Activated naive CD8-positive, alpha-beta T cell treated with anti-CD3 and anti-CD28 coated beads for 36 hours (primary cell): ENCODE data around the gene PES1. TPM values are rescaled to one million over a fixed set of nuclear protein-coding genes. Genes with fewer than 3 reads are reported as not detected.
"Not testable (repeated sequence)": the region's sequence is repeated elsewhere in the genome, so short reads cannot be mapped to it uniquely, and the experiment has no call there.

ENCODE experiments used
- DNase-seq: peaks from one replicate; pipeline ENCODE4 v3.0.0; 2021
- H3K27ac Mint-ChIP-seq: one replicate; pipeline ENCODE4 v1.8.0; 2022; ENCODE audit warnings: mild to moderate bottlenecking, moderate library complexity, mixed read lengths
- H3K27me3 Mint-ChIP-seq: one replicate; pipeline ENCODE4 v1.8.0; 2022; ENCODE audit warnings: mild to moderate bottlenecking, mixed read lengths
- H3K36me3 Mint-ChIP-seq: one replicate; pipeline ENCODE4 v1.8.0; 2021; ENCODE audit warnings: mild to moderate bottlenecking, mixed read lengths
- H3K4me1 Mint-ChIP-seq: one replicate; pipeline ENCODE4 v1.8.0; 2021; ENCODE audit warnings: mixed read lengths
- H3K4me3 Mint-ChIP-seq: one replicate; pipeline ENCODE4 v1.8.0; 2022; ENCODE audit warnings: mild to moderate bottlenecking, moderate library complexity, mixed read lengths
- H3K9me3 Mint-ChIP-seq: one replicate; pipeline ENCODE4 v1.8.0; 2022; ENCODE audit warnings: mixed read lengths
- total RNA-seq, 2 experiments: library from RNA; stranded (reverse); gene quantifications; one replicate each; pipeline ENCODE4 v1.2.3, GENCODE V29; 2021

The PES1 gene
- total RNA-seq, 2 experiments from 2014 or later, result 196 to 199 TPM

DNA sequence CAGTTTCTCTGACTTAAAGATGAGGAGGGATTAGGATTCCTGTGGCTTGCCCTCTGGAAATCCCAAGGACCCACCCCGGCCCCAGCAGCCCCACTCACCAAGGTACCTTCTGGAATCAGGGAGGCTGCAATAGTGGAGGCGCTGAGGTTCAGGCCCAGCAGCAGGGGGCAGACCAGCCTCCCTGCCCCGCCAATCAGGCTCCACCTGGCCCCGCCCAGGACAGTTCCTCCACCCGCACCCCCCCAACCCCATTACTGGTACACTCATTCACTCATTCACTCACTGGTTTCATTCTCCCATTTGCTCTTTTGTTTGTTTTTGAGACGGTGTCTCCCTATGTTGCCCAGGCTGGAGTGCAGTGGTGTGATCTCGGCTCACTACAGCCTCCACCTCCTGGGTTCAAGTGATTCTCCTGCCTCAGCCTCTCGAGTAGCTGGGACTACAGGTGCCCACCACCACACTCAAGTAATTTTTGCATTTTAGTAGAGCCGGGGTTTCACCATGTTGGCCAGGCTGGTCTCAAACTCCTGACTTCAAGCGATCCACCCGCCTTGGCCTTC lies 31.0 kb downstream of the PES1 start:
- not testable (repeated sequence) for H3K36me3 Mint-ChIP-seq, H3K4me3 Mint-ChIP-seq, H3K27me3 Mint-ChIP-seq, H3K4me1 Mint-ChIP-seq, H3K9me3 Mint-ChIP-seq, H3K27ac Mint-ChIP-seq
- DNase-seq, result peak; percentile 12

DNA sequence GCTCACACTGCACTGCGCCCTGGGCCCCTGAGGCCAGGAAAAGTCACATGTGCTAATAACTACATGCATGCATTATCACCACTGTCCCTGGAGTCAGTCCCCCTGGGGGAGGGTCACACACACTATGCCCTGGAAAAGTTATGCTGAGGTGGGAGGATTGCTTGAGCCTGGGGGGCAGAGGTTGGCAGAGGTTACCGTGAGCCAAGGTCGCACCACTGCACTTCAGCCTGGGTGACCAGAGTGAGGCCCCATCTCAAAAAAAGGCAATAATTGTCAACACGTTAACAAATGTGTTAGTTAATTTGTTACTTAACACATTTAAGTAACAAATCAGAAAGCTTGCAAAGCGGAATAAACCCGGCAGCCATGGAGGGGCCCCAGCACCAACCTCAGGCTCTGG lies 31.8 kb downstream of the PES1 start:
- no peak for DNase-seq
- no peak overlapping the region for H3K4me3 Mint-ChIP-seq
- no peaks in the 10 kb centered on the region for H3K36me3 Mint-ChIP-seq
- no peak overlapping the region for H3K27ac Mint-ChIP-seq
- no peaks in the 10 kb centered on the region for H3K4me1 Mint-ChIP-seq
- no peaks in the 10 kb centered on the region for H3K9me3 Mint-ChIP-seq
- no peaks in the 10 kb centered on the region for H3K27me3 Mint-ChIP-seq

DNA sequence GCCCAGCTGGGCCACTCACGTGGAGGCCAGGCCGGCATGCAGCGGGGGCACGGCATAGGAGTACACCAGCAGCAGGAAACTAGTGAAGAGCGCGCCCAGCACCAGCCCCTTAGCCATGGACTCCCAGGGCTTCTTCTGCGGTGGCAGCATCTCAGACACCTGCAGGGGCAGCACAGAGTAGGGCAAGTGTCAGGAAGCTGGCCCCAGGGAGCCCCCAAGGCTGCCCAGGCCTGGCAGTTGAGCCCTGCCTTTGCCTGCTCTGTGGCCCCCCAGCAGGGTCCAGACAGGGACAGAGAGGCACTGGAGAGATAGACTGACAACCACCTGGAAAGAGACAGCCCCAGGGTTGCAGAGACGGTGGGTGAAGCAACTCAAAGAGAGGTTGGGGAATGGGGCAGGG lies 34.5 kb downstream of the PES1 start:
- Mint-ChIP-seq H3K27ac (no peak overlapping the region), H3K36me3 (no peaks in the 10 kb centered on the region), H3K4me3 (no peak overlapping the region), H3K4me1 (no peaks in the 10 kb centered on the region), H3K9me3 (no peaks in the 10 kb centered on the region), H3K27me3 (no peaks in the 10 kb centered on the region)
- DNase-seq, result no peak

DNA sequence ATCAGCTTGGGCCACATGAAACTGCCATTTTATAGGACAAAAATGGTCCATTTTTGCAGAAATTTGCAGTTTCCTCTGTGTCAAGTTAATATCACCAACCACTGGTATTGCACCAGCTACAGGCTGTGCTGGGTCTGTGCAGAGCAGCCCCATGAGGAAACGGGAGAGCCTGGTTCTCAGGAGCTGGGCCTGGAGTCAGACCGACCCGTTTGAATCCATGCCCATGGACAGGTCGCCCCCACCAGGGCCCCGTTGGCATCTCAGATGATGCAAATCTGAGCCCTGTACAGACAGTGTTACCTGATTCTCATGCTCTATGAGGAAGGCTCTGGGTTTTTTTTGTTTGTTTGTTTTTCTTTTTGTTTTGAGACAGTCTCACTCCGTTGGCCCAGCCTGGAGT lies 35.3 kb downstream of the PES1 start:
- Mint-ChIP-seq H3K27me3 (no peaks in the 10 kb centered on the region), H3K27ac (no peak overlapping the region), H3K9me3 (no peaks in the 10 kb centered on the region), H3K4me3 (no peak overlapping the region), H3K4me1 (no peaks in the 10 kb centered on the region), H3K36me3 (no peaks in the 10 kb centered on the region)
- no peak for DNase-seq

DNA sequence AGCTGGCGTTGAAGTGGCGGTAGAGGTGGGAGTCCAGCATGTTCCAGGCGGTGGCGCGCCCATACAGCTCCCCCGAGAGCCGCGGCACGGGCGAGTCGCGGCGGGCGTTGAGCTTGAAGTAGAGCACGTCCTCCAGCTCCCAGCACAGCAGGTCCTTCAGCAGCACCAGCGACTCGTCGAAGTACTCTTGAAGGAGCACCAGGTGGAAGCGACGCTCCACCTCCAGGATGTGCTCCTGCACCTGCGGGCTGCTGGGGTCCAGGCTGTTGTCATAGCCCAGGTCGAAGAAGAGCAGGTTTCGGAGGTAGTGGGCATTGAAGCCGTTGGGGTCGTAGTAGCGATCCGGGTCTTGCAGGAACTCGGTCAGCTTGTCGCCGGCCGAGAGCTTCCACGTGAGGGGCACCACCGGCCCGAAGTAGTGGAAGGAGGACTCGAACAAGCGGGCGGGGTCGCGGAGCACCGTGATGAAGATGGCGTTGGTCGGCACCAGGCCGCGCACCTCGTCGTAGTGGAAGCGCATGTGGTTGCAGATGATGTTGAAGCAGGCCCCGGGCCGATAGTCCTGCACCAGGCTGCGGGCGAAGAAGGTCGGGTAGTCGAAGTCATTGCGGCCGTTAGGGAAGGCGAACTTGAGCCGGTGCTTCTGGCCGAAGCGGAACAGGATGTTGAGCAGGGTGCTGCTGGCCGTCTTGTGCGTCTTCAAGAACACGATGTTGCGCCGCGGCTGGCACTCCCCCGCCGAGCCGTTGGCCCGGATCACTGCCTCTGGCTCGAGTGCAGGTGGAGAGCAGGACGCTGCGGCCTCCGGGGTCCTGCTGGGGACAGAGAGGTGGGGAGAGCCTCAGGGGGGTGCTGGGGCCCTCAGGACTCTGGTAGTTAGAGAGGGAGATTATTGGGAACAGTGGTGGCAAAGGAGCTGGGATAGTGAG lies 36.2 kb downstream of the PES1 start:
- no peak for DNase-seq
- no peaks in the 10 kb centered on the region for H3K36me3 Mint-ChIP-seq
- H3K27me3 Mint-ChIP-seq, result no peaks in the 10 kb centered on the region
- no peaks in the 10 kb centered on the region for H3K4me1 Mint-ChIP-seq
- H3K9me3 Mint-ChIP-seq, result no peaks in the 10 kb centered on the region
- H3K4me3 Mint-ChIP-seq, result no peak overlapping the region
- no peak overlapping the region for H3K27ac Mint-ChIP-seq

DNA sequence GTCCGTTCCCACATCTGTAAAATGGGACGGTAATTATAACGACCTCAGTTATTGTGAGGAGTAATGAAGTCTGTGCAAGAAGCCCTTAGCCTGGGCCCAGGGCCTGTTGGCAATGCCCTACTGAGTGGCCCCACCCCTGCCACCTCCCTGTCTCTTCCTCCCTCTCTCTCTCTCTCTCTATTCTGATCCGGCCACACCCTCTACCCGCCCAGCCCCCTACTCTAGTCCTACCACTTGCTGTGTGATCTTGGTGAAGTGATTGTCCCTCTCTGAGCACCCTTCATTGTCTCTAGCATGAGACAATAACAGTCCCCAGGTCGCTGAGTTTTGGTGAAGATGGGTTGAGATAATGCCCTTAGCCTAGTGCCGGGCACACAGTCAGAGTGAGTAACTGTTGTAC lies 37.7 kb downstream of the PES1 start:
- H3K9me3 Mint-ChIP-seq, result no peaks in the 10 kb centered on the region
- no peak for DNase-seq
- no peaks in the 10 kb centered on the region for H3K27me3 Mint-ChIP-seq
- H3K27ac Mint-ChIP-seq, result no peak overlapping the region
- no peak overlapping the region for H3K4me3 Mint-ChIP-seq
- H3K36me3 Mint-ChIP-seq, result no peaks in the 10 kb centered on the region
- no peaks in the 10 kb centered on the region for H3K4me1 Mint-ChIP-seq

DNA sequence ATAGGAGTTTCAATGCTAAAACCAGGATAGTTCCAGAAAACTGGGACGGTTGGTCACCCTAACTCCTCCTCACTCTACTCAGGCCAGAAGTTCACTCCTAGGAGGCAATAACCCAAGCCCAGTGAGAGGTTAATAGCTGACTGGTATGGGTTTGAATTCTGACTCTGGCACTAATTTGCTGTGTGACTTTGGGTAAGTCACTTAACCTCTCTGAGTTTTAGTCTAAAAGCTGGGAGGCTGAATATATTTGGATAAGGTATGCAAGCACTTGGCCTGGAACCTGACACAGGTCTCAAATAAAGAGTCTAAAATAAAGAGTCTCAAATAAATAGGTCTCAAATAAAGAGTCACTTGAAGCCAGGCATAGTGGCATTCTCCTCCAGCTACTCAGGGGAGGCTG lies 39.0 kb downstream of the PES1 start:
- DNase-seq, result no peak
- H3K27me3 Mint-ChIP-seq, result no peaks in the 10 kb centered on the region
- H3K9me3 Mint-ChIP-seq, result no peaks in the 10 kb centered on the region
- no peaks in the 10 kb centered on the region for H3K4me1 Mint-ChIP-seq
- H3K36me3 Mint-ChIP-seq, result no peaks in the 10 kb centered on the region
- H3K27ac Mint-ChIP-seq, result no peak overlapping the region
- H3K4me3 Mint-ChIP-seq, result no peak overlapping the region

DNA sequence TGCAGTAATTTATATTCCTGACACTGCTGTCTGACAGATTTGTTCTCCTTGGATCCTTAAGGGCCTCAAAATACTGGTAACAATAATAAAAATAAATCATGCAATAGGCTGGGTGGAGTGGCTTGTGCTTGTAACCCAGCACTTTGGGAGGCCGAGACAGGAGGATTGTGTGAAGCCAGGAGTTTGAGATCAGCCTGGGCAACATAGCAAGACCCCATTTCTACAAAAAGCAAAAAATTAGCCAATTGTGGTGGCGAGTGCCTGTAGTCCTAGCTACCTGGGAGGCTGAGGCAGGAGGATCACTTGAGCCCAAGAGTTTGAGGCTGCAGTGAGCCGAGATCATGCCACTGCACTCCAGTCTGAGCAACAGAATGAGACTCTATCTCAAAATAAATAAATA lies 39.9 kb downstream of the PES1 start:
- H3K9me3 Mint-ChIP-seq, H3K4me1 Mint-ChIP-seq, DNase-seq, H3K4me3 Mint-ChIP-seq, H3K27ac Mint-ChIP-seq, H3K36me3 Mint-ChIP-seq, H3K27me3 Mint-ChIP-seq: not testable (repeated sequence)

DNA sequence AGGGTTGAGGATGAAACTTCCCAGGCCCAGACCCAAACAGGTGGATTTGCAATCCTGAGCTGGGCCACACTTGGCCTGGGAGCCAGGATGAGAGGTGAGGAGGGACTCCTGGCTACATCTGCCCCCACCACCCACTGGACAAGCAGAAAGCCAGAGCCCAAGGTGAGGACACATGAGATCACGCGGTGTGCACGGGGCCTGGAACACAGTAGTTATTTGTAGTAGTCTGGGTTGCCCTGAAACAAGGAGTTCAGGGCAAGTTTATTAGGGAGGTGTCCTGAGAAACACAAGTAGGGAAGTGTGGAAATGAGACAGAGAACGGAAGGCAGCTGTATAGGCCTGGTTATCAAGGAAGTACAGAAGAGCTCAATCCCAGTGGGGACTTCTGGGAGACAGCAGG lies 44.5 kb downstream of the PES1 start:
- DNase-seq, result no peak
- no peaks in the 10 kb centered on the region for H3K36me3 Mint-ChIP-seq
- no peak overlapping the region for H3K27ac Mint-ChIP-seq
- H3K27me3 Mint-ChIP-seq, result peaks cover 27% of the 10 kb centered on the region
- H3K4me1 Mint-ChIP-seq, result peaks cover 4% of the 10 kb centered on the region
- no peaks in the 10 kb centered on the region for H3K9me3 Mint-ChIP-seq
- no peak overlapping the region for H3K4me3 Mint-ChIP-seq

DNA sequence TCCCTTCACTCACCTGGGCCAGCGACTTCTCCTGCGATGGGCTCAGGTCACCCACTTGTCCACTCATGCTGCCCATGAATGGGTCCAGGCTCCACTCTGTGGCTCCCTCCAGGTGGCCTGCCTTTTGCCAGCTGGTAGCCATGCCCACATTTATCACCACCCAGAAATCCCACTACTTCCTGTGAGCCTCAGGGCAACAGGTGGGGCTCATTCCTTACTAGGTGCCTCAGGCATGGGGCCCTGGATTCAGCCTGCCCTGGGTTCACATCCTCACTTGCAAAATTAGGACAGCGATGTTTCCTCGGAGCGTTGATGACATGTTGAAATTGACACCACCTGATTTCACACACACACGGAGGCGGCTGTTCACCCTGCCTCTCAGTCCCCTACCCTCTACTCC lies 45.1 kb downstream of the PES1 start, which contains the start of gene SEC14L6:
SEC14L6 (minus strand) TSS at position 126 of the 400 bp plus-strand sequence; CDS start at position 67, 59 bp downstream.
- Mint-ChIP-seq H3K4me3 (no peak within 1 kb of the TSS), H3K4me1 (peaks cover 4% of the 10 kb centered on the region)

DNA sequence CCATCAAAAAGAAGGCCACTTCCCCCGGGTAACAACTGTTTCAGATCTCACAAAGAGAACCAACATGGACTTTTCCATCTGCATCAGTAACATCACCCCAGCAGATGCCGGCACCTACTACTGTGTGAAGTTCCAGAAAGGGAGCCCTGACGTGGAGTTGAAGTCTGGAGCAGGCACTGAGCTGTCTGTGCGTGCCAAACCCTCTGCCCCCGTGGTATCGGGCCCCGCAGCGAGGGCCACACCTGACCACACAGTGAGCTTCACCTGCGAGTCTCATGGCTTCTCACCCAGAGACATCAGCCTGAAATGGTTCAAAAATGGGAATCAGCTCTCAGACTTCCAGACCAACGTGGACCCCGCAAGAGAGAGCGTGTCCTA lies 48.9 kb downstream of the PES1 start:
- Mint-ChIP-seq H3K4me1 (peaks cover 4% of the 10 kb centered on the region), H3K9me3 (no peaks in the 10 kb centered on the region), H3K27me3 (peaks cover 48% of the 10 kb centered on the region), H3K27ac (no peak overlapping the region), H3K36me3 (no peaks in the 10 kb centered on the region), H3K4me3 (no peak overlapping the region)
- DNase-seq, result no peak

More for the DNA sequence above, 45.1 kb downstream of the PES1 start, which contains the start of gene SEC14L6:
- no peaks in the 10 kb centered on the region for H3K36me3 Mint-ChIP-seq
- no peak within 1 kb of the TSS for H3K27ac Mint-ChIP-seq
- H3K27me3 Mint-ChIP-seq, result peaks cover 32% of the 10 kb centered on the region
- H3K9me3 Mint-ChIP-seq, result no peaks in the 10 kb centered on the region
- no peak for DNase-seq

DNA sequence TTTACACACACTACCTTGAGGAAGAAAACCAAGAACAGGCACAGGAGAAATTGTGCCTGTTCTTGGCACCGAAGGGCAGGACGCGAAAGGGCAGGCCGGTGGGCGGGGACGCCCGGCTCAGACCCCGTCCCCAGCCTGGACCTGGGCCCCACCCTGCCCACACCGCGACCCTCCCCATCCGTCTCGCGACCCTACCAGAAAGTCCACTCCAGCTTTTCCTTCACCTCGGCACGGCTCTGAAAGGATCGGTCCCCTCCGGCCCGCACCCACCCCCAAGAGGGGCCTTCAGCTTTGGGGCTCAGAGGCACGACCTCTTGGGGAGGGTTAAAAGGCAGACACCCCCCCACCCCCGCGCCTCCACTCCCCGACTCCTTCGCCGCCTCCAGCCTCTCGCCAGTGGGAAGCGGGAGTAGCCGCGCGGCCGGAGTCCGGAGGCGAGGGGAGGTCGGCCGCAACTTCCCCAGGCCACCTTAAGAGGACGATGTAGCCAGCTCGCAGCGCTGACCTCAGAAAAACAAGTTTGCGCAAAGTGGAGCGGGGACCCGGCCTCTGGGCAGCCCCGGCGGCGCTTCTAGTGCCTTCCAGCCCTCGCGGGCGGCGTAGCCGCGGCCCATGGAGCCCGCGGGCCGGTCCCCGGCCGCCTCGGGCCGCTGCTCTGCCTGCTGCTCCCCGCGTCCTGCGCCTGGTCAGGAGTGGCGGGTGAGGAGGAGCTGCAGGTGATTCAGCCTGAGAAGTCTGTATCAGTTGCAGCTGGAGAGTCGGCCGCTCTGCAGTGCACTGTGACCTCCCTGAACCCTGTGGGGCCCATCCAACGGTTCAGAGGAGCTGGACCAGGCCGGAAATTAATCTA lies 49.5 kb downstream of the PES1 start:
- no peak for DNase-seq
- Mint-ChIP-seq H3K4me3 (no peak overlapping the region), H3K36me3 (no peaks in the 10 kb centered on the region), H3K27ac (no peak overlapping the region), H3K9me3 (no peaks in the 10 kb centered on the region), H3K27me3 (peaks cover 48% of the 10 kb centered on the region), H3K4me1 (peaks cover 4% of the 10 kb centered on the region)

DNA sequence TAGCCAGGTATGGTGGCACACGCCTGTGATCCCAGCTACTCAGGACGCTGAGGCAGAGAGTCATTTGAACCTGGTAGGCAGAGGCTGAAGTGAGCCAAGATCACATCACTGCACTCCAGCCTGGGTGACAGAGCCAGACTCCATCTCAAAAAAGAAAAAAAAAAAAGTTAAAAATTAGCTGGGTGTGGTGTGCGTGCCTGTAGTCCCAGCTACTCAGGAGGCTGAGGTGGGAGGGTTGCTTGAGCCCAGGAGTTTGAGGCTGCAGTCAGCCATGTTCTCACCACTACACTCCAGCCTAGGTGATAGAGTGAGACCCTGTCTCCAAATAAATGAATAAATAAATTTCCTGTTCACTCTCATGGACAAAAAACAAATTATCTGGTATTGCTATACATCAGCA lies 50.2 kb downstream of the PES1 start:
- not testable (repeated sequence) for H3K36me3 Mint-ChIP-seq, H3K4me1 Mint-ChIP-seq, H3K27ac Mint-ChIP-seq, H3K9me3 Mint-ChIP-seq, H3K4me3 Mint-ChIP-seq, DNase-seq
- H3K27me3 Mint-ChIP-seq, result peaks cover 48% of the 10 kb centered on the region

DNA sequence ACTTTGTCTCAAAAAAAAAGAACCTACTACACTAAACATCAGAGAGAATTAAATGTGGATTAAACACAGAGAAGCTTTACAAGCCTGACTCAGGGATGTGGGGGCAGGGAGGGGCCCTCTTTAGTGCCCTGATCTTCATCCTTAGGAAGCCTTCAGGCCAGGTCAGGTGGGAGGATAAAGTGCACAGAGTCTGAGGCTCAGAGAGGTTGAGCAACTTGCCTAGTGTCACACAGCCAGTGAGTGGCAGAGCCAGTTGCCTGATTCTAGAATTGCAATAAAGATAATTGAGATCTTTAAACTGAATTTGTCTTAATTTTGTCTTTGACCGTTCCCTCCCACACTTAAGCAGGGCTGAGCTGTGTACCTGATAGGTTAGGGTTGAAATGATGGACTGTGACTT lies 52.3 kb downstream of the PES1 start:
- peaks cover 8% of the 10 kb centered on the region for H3K4me1 Mint-ChIP-seq
- no peaks in the 10 kb centered on the region for H3K9me3 Mint-ChIP-seq
- H3K27ac Mint-ChIP-seq, result no peak overlapping the region
- no peaks in the 10 kb centered on the region for H3K36me3 Mint-ChIP-seq
- H3K27me3 Mint-ChIP-seq, result peaks cover 37% of the 10 kb centered on the region
- DNase-seq, result no peak
- H3K4me3 Mint-ChIP-seq, result no peak overlapping the region

DNA sequence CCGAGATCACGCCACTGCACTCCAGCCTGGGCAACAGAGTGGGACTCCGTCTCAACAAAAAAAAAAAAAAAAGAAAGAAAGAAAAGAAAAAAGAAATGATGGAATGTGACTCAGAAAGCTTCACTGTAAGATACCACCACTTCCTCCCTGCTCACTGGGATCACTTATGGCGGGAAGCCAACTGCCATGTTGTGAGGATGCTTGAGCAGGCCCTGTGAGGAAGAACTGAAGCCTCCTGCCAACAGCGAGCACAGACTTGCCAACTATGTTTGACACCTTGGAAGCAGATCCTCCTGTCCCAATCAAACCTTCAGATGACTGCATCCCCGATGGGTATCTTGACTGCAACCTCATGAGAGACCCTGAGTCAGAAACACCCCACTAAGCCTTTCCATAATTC lies 53.4 kb downstream of the PES1 start:
- H3K27ac Mint-ChIP-seq, result no peak overlapping the region
- no peak overlapping the region for H3K4me3 Mint-ChIP-seq
- peaks cover 30% of the 10 kb centered on the region for H3K27me3 Mint-ChIP-seq
- H3K36me3 Mint-ChIP-seq, result no peaks in the 10 kb centered on the region
- DNase-seq, result no peak
- H3K9me3 Mint-ChIP-seq, result no peaks in the 10 kb centered on the region
- H3K4me1 Mint-ChIP-seq, result peaks cover 8% of the 10 kb centered on the region
